Psoas muscle (tissue), 8 donors: ENCODE results near the gene KCNIP3. TPM values are rescaled to one million over a fixed set of nuclear protein-coding genes. Genes with fewer than 3 reads are reported as not detected.

ENCODE experiments used
- ATAC-seq, 4 donors: fragments of 200-7000 bp; cut with Tn5 transposase; one replicate each; pipeline ENCODE4 v1.9.1; 2020; ENCODE audit warnings: moderate library complexity in 3 of 4, mild to moderate bottlenecking in 2 of 4
- DNase-seq, 2 donors: peaks; one replicate each; pipeline ENCODE4 v3.0.0-alpha.2; 2020
- H3K27ac ChIP-seq: fragments of 200-600 bp; one replicate; pipeline ENCODE4 v1.8.0; 2022
- H3K27me3 ChIP-seq, 3 donors: fragments of 200-600 bp in 1 of 3; one replicate each; pipeline versions ENCODE4 v1.6.1 to v1.8.0; 2013 to 2022; ENCODE audit warnings: low read length in 2 of 3, mild to moderate bottlenecking in 2 of 3, moderate library complexity in 1 of 3; ENCODE audit not compliant: insufficient read depth in 3 of 3
- H3K36me3 ChIP-seq, 2 donors: fragments of 200-600 bp in 1 of 2; one replicate each; pipeline versions ENCODE4 v1.6.1 to v1.8.0; 2013 to 2022; ENCODE audit warnings: low read depth in 1 of 2, mild to moderate bottlenecking in 1 of 2, moderate library complexity in 1 of 2; ENCODE audit not compliant: insufficient read depth in 1 of 2
- H3K4me1 ChIP-seq: fragments of 200-600 bp; one replicate; pipeline ENCODE4 v1.8.0; 2022
- H3K4me3 ChIP-seq: fragments of 200-600 bp; one replicate; pipeline ENCODE4 v1.8.0; 2022; ENCODE audit warnings: mild to moderate bottlenecking
- H3K9me3 ChIP-seq: fragments of 200-600 bp; one replicate; pipeline ENCODE4 v1.8.0; 2022
- CTCF ChIP-seq: fragments of 200-600 bp; IDR thresholded peaks from one replicate; pipeline ENCODE4 v1.8.0; 2022; ENCODE audit warnings: antibody characterized with exemption
- WGBS, 3 donors: extraction: QIAGEN DNeasy Blood & Tissue Kit; methylation state at CpG; one replicate each; pipeline versions ENCODE4 v1.1.6 to v1.1.7; 2013; 5-methylcytosine and 5-hydroxymethylcytosine counted together
- intact Hi-C, 2 donors: fragments of 100-400 bp; cut with DNase I; formaldehyde crosslinking; loops; one replicate each; pipeline versions ENCODE4 v1.11.0 to v1.14.2; 2022
- polyA plus RNA-seq, 3 donors: library from polyadenylated mRNA; stranded (reverse); fragments of 200-250 nt; gene quantifications; one replicate each; pipeline ENCODE4 v1.2.3, GENCODE V29; 2013
- total RNA-seq, 4 donors: library from RNA; stranded (reverse); fragmentation: NEBNext Ultra II Directional in 2 of 4; extraction: Animal tissue kit (Norgen Biotek cat#: 25700) in 2 of 4; gene quantifications; one replicate each; pipeline versions ENCODE4 v1.2.1 to v1.2.4, GENCODE V29; 2021 to 2023
- donor health status: healthy with polysubstance abuse.
- donor health status: DM: no; HTN: no; CAD: no; lungs with moderate emphysema.
- donor health status: Bipolar disorder and iron deficiency.
- donor health status: healthy.
- donor health status: DM: yes; HTN: yes; CAD: no.
- donor health status: DM: no; HTN: no; CAD: no.
- donor health status: DM: no; HTN: no; CAD: no.
- donor health status: DM: yes; HTN: yes; CAD: no.

KCNIP3 gene
- total and polyA plus RNA-seq, 7 donors: 0.93 to 2.0 (median 1.3) TPM

GRCh38 chr2:95307036-95307435 is 9.9 kb downstream of the KCNIP3 start:
- no peak overlapping the region for H3K27ac ChIP-seq
- intact Hi-C loops: no loop called here
- peaks cover 0 to 59% (median 6%) of the 10 kb centered on the region in 3 donors for H3K27me3 ChIP-seq
- ATAC-seq (no peak), DNase-seq (no peak)
- no peaks in the 10 kb centered on the region for H3K36me3 ChIP-seq
- no peak for TF ChIP-seq CTCF
- H3K4me1 ChIP-seq: no peaks in the 10 kb centered on the region
- H3K4me3 ChIP-seq: no peak overlapping the region
- WGBS, 3 donors: 82 to 84% (median 84%) methylated on average over 5 of the region's 5 CpGs
- H3K9me3 ChIP-seq: no peaks in the 10 kb centered on the region

GRCh38 chr2:95307878-95308277 is 10.7 kb downstream of the KCNIP3 start:
- ATAC-seq (no peak), DNase-seq (no peak)
- Histone ChIP-seq H3K27me3 (peaks cover 0 to 51% (median 6%) of the 10 kb centered on the region in 3 donors), H3K27ac (no peak overlapping the region), H3K36me3 (no peaks in the 10 kb centered on the region), H3K4me1 (no peaks in the 10 kb centered on the region), H3K4me3 (no peak overlapping the region), H3K9me3 (no peaks in the 10 kb centered on the region)
- no peak for TF ChIP-seq CTCF
- intact Hi-C loops: no loop called here
- 77 to 82% (median 77%) methylated on average over 8 of the region's 8 CpGs for WGBS, 3 donors

- intact Hi-C loops: no loop called here
- no peaks in the 10 kb centered on the region for H3K36me3 ChIP-seq
- no peaks in the 10 kb centered on the region for H3K4me1 ChIP-seq
- 64 to 69% (median 66%) methylated on average over 10 to 12 of the region's 12 CpGs for WGBS, 3 donors
- DNase-seq (no peak), ATAC-seq (no peak)
- H3K27me3 ChIP-seq: peaks cover 0 to 48% (median 8%) of the 10 kb centered on the region in 3 donors
- H3K4me3 ChIP-seq: no peak overlapping the region
- H3K9me3 ChIP-seq: no peaks in the 10 kb centered on the region
- H3K27ac ChIP-seq: no peak overlapping the region
- no peak for TF ChIP-seq CTCF
Observed at GRCh38 chr2:95308426-95308990, 11.4 kb downstream of the KCNIP3 start.

- Histone ChIP-seq H3K4me1 (no peaks in the 10 kb centered on the region), H3K27me3 (peaks cover 0 to 49% (median 8%) of the 10 kb centered on the region in 3 donors), H3K36me3 (no peaks in the 10 kb centered on the region), H3K9me3 (no peaks in the 10 kb centered on the region), H3K4me3 (no peak overlapping the region), H3K27ac (no peak overlapping the region)
- no peak for TF ChIP-seq CTCF
- intact Hi-C loops: no loop called here
- DNase-seq (no peak), ATAC-seq (no peak)
- 77 to 83% (median 78%) methylated on average over 8 of the region's 8 CpGs for WGBS, 3 donors
Observed at GRCh38 chr2:95309599-95309998, 12.5 kb downstream of the KCNIP3 start.

GRCh38 chr2:95310216-95310615 is 13.1 kb downstream of the KCNIP3 start:
- ATAC-seq (no peak), DNase-seq (no peak)
- intact Hi-C loops: loop anchor here in 1 of 2 donors (10.0 kb wide), 1 partner anchor 115 kb away; no protein-coding TSS in a partner anchor
- Histone ChIP-seq H3K4me3 (no peak overlapping the region), H3K36me3 (no peaks in the 10 kb centered on the region), H3K27ac (no peak overlapping the region), H3K9me3 (no peaks in the 10 kb centered on the region), H3K27me3 (peaks cover 0 to 48% (median 8%) of the 10 kb centered on the region in 3 donors), H3K4me1 (no peaks in the 10 kb centered on the region)
- 71 to 74% (median 72%) methylated on average over 8 of the region's 8 CpGs for WGBS, 3 donors
- no peak for TF ChIP-seq CTCF
